ENCODE measurements around the gene GRM8.

DNA sequence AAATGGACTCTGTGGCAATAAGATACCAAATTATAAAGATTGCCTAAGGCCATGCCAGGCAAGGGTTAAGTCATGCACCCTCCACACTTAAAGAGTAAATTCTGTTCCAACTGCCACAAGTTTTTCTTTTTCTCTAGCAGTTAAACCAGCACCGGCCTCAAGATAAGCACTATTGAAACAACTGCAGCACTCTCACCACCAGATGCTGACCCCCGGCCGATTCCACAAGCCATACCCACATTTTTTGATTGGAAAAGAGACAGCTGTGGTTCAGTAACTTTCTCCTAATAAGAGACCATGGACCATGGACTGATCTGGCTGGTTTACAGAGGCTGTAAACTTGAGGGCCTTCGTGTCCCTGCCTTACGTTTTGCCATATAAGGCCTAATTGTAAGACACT lies 44.9 kb downstream of the GRM8 start:
- TF ChIP-seq, protein P1, sequence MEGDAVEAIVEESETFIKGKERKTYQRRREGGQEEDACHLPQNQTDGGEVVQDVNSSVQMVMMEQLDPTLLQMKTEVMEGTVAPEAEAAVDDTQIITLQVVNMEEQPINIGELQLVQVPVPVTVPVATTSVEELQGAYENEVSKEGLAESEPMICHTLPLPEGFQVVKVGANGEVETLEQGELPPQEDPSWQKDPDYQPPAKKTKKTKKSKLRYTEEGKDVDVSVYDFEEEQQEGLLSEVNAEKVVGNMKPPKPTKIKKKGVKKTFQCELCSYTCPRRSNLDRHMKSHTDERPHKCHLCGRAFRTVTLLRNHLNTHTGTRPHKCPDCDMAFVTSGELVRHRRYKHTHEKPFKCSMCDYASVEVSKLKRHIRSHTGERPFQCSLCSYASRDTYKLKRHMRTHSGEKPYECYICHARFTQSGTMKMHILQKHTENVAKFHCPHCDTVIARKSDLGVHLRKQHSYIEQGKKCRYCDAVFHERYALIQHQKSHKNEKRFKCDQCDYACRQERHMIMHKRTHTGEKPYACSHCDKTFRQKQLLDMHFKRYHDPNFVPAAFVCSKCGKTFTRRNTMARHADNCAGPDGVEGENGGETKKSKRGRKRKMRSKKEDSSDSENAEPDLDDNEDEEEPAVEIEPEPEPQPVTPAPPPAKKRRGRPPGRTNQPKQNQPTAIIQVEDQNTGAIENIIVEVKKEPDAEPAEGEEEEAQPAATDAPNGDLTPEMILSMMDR (IDR thresholded peaks at IDR 0.05) = no peak
- no peak for TF ChIP-seq POLR2AphosphoS5 (IDR thresholded peaks at IDR 0.05)

All from suprapubic skin (tissue), 3 donors.